Esophagus squamous epithelium (tissue), 5 donors: ENCODE measurements around the gene ITGB4. TPM values are rescaled to one million over a fixed set of nuclear protein-coding genes. Genes with fewer than 3 reads are reported as not detected.

Experiments used
- DNase-seq: peaks from one replicate; lab custom pipeline; 2025; lab: John Stamatoyannopoulos, UW
- H3K27ac ChIP-seq, 4 donors: fragments of 200-600 bp; sonication (generic); one replicate each; pipeline ENCODE4 v1.5.1; 2016 to 2019; ENCODE audit warnings: mild to moderate bottlenecking in 1 of 4
- H3K27me3 ChIP-seq, 4 donors: fragments of 200-600 bp; sonication (generic); 1 replicate in 3 of 4; 2 replicates in 1 of 4; pipeline versions ENCODE4 v1.5.1 to v1.6.0; 2017 to 2021; ENCODE audit warnings: antibody characterized with exemption in 1 of 4
- H3K36me3 ChIP-seq, 3 donors: fragments of 200-600 bp; sonication (generic); one replicate each; pipeline ENCODE4 v1.5.1; 2016 to 2019
- H3K4me1 ChIP-seq, 3 donors: fragments of 200-600 bp; sonication (generic); one replicate each; pipeline ENCODE4 v1.5.1; 2017 to 2019
- H3K4me3 ChIP-seq, 4 donors: fragments of 200-600 bp; sonication (generic); 1 replicate in 3 of 4; 2 replicates in 1 of 4; pipeline ENCODE4 v1.5.1; 2016 to 2019; ENCODE audit warnings: mild to moderate bottlenecking in 2 of 4, moderate library complexity in 1 of 4
- H3K9me3 ChIP-seq, 3 donors: fragments of 200-600 bp; sonication (generic); one replicate each; pipeline ENCODE4 v1.5.1; 2016 to 2019
- POLR2A ChIP-seq, 4 donors: fragments of 450-650 bp; IDR thresholded peaks; one replicate each; pipeline ENCODE4 v1.6.1; 2017; ENCODE audit warnings: antibody characterized with exemption in 4 of 4, mild to moderate bottlenecking in 4 of 4, moderate library complexity in 3 of 4
- WGBS, 2 donors: methylation state at CpG; one replicate each; pipeline ENCODE4 v1.1.5; 2018; 5-methylcytosine and 5-hydroxymethylcytosine counted together
- intact Hi-C: fragments of 100-400 bp; cut with DNase I; formaldehyde crosslinking; loops from one replicate; pipeline ENCODE4 v1.15.0; 2022
- total RNA-seq, 4 donors: library from RNA; depleted of rRNA; stranded (reverse); fragments of >200 nt; gene quantifications; one replicate each; pipeline ENCODE4 v1.1.0, GENCODE V29; 2016
- TF ChIP-seq, protein P1 (sequence below), 6 experiments: fragments of 450-650 bp in 4 of 6; fragments of 200-600 bp in 2 of 6; sonication (generic) in 2 of 6; IDR thresholded peaks; one replicate each; pipeline ENCODE4 v1.5.1; 2016 to 2019; ENCODE audit warnings: antibody characterized with exemption in 6 of 6, mild to moderate bottlenecking in 4 of 6, moderate library complexity in 4 of 6
- donor health status: DM: yes; HTN: yes; CAD: no.

Gene ITGB4
- total RNA-seq, 4 donors from 2014 or later = 60.6 to 115 (median 82.3) TPM

- H3K4me3 ChIP-seq = no peak overlapping the region
- no peak overlapping the region for H3K27ac ChIP-seq
- no peaks in the 10 kb centered on the region for H3K9me3 ChIP-seq
- H3K4me1 ChIP-seq = peaks cover 0 to 19% (median 3%) of the 10 kb centered on the region in 3 donors
- intact Hi-C loops = no loop called here
- WGBS, 2 donors = 81 to 82% methylated on average over 4 to 5 of the region's 25 CpGs
- no peak for DNase-seq
- H3K27me3 ChIP-seq = no peaks in the 10 kb centered on the region
- H3K36me3 ChIP-seq = peaks cover 7 to 94% (median 26%) of the 10 kb centered on the region in 3 donors
- no peak for TF ChIP-seq POLR2A (IDR thresholded peaks at IDR 0.05)
- TF ChIP-seq, protein P1, sequence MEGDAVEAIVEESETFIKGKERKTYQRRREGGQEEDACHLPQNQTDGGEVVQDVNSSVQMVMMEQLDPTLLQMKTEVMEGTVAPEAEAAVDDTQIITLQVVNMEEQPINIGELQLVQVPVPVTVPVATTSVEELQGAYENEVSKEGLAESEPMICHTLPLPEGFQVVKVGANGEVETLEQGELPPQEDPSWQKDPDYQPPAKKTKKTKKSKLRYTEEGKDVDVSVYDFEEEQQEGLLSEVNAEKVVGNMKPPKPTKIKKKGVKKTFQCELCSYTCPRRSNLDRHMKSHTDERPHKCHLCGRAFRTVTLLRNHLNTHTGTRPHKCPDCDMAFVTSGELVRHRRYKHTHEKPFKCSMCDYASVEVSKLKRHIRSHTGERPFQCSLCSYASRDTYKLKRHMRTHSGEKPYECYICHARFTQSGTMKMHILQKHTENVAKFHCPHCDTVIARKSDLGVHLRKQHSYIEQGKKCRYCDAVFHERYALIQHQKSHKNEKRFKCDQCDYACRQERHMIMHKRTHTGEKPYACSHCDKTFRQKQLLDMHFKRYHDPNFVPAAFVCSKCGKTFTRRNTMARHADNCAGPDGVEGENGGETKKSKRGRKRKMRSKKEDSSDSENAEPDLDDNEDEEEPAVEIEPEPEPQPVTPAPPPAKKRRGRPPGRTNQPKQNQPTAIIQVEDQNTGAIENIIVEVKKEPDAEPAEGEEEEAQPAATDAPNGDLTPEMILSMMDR (IDR thresholded peaks at IDR 0.05) = no peak
Observed at GRCh38 chr17:75743625-75744206, 22.5 kb downstream of the ITGB4 start.

DNA sequence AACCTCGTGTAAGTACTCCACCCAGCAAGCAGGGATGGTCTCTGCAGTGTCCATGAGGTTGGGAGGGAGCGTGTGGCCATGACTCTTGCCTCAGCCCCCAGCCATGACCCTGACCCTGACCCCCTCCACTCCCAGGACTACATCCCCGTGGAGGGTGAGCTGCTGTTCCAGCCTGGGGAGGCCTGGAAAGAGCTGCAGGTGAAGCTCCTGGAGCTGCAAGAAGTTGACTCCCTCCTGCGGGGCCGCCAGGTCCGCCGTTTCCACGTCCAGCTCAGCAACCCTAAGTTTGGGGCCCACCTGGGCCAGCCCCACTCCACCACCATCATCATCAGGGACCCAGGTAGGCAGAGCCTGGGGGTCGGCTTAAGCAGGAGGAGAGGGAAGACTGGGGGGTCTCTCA is 27.4 kb downstream of the ITGB4 start:
- Histone ChIP-seq H3K36me3 (peaks cover 0 to 94% (median 31%) of the 10 kb centered on the region in 3 donors), H3K27me3 (no peaks in the 10 kb centered on the region), H3K4me3 (no peak overlapping the region), H3K9me3 (no peaks in the 10 kb centered on the region), H3K4me1 (peaks cover 0 to 36% (median 3%) of the 10 kb centered on the region in 3 donors), H3K27ac (peak overlapping the region in 3 of 4 donors; percentile 17 to 54 (median 26))
- intact Hi-C loops = no loop called here
- DNase-seq = no peak
- no peak for TF ChIP-seq POLR2A (IDR thresholded peaks at IDR 0.05)
- TF ChIP-seq, protein P1 (IDR thresholded peaks at IDR 0.05) = no peak
- WGBS, 2 donors = 68 to 82% methylated on average over 3 to 6 of the region's 9 CpGs

DNA sequence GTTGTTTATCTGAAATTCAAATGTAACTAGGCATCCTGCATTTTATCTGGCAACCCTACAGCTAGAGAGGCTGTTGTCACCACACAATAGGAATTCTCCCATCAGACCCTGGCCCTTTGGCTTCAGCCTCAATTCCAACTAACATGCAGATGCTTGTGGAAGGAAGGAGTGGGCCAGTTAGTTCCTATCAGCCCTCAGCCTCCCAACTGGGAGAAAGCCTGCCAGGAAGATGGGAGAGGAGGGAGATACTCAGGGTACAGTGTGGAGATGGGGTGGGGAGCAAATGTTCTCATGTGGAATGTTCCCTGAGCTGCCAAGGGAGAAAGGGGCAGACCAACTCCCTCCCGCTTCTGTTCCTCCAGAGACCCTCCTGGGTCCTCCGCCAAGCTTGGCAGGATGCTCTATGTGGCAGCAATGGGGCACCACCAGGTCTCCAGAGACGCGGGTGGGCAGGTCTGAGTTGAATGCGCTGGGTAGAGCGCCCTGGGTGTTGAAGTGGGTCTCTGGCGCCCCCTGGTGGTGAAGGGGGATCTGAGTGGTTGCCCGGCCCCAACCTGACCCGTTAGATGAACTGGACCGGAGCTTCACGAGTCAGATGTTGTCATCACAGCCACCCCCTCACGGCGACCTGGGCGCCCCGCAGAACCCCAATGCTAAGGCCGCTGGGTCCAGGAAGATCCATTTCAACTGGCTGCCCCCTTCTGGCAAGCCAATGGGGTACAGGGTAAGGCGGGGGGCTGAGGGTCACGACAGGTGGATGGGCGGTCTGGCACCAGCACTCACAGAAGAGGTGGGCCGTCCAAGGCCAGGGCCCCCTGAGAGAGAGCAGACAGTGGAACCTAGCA is 28.5 kb downstream of the ITGB4 start:
- Histone ChIP-seq H3K4me1 (peaks cover 5 to 42% (median 6%) of the 10 kb centered on the region in 3 donors), H3K27ac (peak overlapping the region in 3 of 4 donors; percentile 2 to 44 (median 26)), H3K27me3 (no peaks in the 10 kb centered on the region), H3K9me3 (no peaks in the 10 kb centered on the region), H3K4me3 (no peak overlapping the region), H3K36me3 (peaks cover 0 to 95% (median 31%) of the 10 kb centered on the region in 3 donors)
- intact Hi-C loops = loop anchor here (5.0 to 10.0 kb wide), 3 partner anchors 77 to 245 kb away; partner anchors contain the start of gene SMIM5
- no peak for TF ChIP-seq POLR2A (IDR thresholded peaks at IDR 0.05)
- TF ChIP-seq, protein P1 (IDR thresholded peaks at IDR 0.05) = peak; percentile 87 to 95 (median 92)
- 54 to 80% methylated on average over 1 to 5 of the region's 20 CpGs for WGBS, 2 donors
- DNase-seq = peak; percentile 48

- Histone ChIP-seq H3K4me3 (no peak overlapping the region), H3K9me3 (no peaks in the 10 kb centered on the region), H3K4me1 (peaks cover 11 to 52% (median 12%) of the 10 kb centered on the region in 3 donors), H3K27me3 (no peaks in the 10 kb centered on the region), H3K27ac (no peak overlapping the region), H3K36me3 (peaks cover 0 to 95% (median 31%) of the 10 kb centered on the region in 3 donors)
- TF ChIP-seq POLR2A (IDR thresholded peaks at IDR 0.05) = no peak
- TF ChIP-seq, protein P1 (IDR thresholded peaks at IDR 0.05) = no peak
- WGBS, 2 donors = 85 to 86% methylated on average over 10 to 20 of the region's 23 CpGs
- intact Hi-C loops = loop anchor here (5.0 to 10.0 kb wide), 3 partner anchors 79 to 246 kb away; partner anchors contain the start of gene SMIM5
- no peak for DNase-seq
Observed at GRCh38 chr17:75750661-75751423, 29.6 kb downstream of the ITGB4 start.
